Hematopoietic multipotent progenitor cell treated with erythropoietin and hydrocortisone succinate and interleukin-3 and kit ligand, for 6 days (in vitro differentiated cells): ENCODE measurements around the gene RYR2.
A peak's percentile ranks its signal among the peaks of the same experiment; 100 is the strongest.

Experiments
- DNase-seq: peaks from one replicate; pipeline ENCODE4 v3.0.0-alpha.2; 2015

RYR2 gene

GRCh38 chr1:237206065-237206414 lies 164.1 kb downstream of the RYR2 start:
- no peak for DNase-seq

DNA sequence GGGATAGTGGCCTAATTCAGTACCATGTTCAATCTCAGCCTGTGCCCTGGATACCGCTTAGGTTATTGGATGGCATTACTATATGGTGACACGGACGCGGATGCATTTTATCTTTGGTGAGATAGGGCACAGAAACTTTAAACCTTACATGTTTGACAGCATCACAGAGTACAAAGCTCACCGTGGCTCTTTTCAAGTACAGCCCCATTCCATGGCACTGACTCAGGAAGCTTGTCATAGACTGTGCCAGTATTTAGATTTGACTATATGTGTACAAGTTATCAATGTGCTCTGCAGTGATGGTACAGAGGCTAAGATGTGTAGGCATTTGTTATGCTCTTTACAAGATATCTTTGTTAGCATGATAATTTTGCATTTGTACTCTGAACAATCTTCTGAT lies 169.0 kb downstream of the RYR2 start:
- no peak for DNase-seq

- DNase-seq = no peak
These were observed 169.6 kb downstream of the RYR2 start for GRCh38 chr1:237211540-237211939.

GRCh38 chr1:237219751-237220642 lies 178.0 kb downstream of the RYR2 start:
- DNase-seq = no peak

DNA sequence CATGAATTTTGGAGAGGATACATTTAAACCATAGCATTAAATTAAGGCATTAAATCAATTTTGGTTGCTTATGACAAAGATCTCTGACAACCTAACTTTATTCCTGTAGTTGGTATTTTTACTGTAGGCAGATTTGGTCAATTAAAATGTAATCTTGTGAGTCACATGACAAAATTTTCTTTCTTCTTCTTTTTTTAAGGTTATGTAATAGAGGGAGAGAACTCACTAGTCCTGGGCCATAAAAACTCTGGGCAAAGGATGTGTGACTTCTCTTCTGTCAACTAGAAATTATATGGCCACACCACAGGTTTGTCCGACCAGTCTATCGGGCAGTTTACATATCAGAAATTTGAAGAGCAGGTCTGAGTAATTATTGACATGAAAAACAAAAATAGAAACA lies 181.4 kb downstream of the RYR2 start:
- DNase-seq = no peak

- no peak for DNase-seq
These were observed 184.4 kb downstream of the RYR2 start for GRCh38 chr1:237226177-237226944.

DNA sequence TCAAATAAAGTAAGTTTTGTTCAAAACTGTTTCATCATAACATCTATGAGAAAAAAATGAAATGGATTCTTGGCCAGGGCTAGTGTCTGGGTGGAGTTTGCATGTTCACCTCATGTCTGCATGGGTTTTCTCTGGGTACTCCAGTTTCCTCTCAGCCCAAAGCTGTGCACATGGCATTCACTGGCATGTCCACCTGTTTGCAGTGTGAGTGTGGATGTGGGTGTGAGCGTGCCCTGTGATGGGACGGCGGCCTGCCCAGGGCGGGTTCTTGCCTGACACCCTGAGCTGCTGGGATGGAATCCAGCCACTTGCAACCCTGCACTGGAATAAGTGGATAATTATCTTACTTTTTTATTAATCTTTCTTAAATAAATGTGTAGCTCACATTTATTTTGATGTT lies 185.5 kb downstream of the RYR2 start:
- DNase-seq = no peak

GRCh38 chr1:237228421-237228820 lies 186.4 kb downstream of the RYR2 start:
- no peak for DNase-seq

- no peak for DNase-seq
These were observed 187.3 kb downstream of the RYR2 start for GRCh38 chr1:237229333-237229732.

- no peak for DNase-seq
These were observed 190.5 kb downstream of the RYR2 start for GRCh38 chr1:237232501-237232900.

DNA sequence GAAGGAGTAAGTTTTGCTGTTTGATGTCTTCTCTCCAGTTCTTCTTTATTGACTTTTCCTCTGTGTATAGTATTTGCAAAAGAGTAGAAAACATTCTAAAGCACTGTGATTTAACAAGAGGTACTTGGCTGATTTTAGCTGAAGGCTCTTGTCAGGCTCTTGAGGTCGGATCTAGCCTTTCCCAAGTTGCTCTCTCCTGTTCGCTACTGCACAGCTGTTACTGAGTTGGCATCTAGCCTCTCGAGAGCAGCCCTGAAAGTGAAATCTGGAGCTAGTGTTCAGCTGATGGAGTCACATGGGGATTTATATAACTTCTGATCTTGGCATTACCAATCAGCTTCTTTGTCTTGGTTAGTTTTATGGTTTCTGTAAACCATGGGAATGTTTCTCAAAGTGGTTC lies 193.1 kb downstream of the RYR2 start:
- no peak for DNase-seq

DNA sequence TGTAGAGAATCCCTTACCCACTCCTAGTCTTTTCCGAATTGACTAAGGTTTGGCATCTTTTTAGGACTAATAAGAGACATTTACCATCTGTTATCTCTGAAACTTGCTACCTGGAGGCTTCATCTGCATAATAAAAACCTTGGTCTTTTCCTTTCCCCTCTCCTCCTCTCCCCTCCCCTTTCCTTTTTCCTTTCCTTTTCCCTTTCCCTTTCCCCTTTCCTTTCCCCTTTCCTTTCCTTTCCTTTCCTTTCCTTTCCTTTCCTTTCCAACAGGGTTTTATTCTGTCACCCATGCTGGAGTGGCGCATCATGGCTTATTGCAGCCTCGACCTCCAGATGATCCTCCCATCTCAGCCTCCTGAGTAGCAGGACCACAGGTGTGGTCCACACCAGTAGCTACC lies 195.7 kb downstream of the RYR2 start:
- no peak for DNase-seq

DNA sequence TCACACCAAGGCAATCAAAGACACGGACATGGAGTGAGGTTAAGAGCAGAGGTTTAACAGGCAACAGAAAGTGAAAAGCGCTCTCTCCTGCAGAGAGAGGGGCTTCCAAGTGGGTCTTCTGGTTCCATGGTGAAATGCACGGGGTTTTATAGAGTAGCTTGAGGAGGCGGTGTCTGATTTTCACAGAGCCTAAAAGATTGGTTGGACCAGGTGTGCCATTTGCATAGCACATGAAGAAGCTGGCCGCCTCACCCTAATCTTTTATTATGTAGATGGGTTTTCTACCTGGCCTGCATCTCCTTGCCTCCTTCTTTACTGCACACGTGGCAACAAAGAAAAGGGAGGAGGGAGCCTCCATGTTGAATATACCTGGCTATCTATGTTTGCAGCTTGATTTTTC lies 197.3 kb downstream of the RYR2 start:
- DNase-seq = no peak

GRCh38 chr1:237241038-237241437 lies 199.1 kb downstream of the RYR2 start:
- no peak for DNase-seq

DNA sequence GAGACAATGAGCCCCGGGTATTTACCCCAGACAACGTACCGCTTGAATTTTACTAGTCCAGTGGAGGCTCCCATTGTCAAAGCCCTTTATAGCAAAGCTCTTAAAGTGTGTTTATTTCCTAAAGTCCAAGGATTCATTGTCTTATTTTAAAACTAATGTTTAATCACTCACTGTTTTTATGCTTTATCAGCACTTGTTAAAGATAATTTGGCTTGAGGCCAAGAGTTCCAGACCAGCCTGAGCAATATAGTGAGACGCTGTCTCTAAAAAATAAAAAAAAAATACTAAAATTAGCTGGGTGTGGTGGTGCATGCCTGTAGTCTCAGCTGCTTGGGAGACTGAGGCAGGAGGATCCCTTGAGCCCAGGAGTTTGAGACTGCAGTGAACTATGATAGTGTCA lies 202.8 kb downstream of the RYR2 start:
- DNase-seq = peak; percentile 3

DNA sequence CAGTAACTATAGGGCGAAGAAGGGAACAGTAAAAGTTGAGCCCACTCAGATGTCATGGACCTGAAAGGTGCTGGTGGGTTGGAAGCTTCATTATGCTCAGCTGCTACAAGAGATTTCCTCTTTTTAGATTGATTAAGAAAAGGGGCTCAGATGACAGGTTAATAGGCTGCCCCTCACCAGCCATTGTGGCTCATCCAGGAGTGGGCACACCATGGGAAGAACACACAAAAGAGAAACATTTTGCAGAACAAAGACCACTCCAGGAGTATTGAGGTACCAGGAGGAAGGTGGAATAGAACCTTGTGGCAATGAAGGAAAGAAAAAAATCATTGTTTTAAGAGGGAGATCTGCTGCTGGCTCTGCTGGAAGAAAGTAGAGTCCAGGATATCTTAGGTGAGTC lies 205.5 kb downstream of the RYR2 start:
- no peak for DNase-seq

GRCh38 chr1:237249120-237249519 lies 207.1 kb downstream of the RYR2 start:
- DNase-seq = no peak

GRCh38 chr1:237250055-237250454 lies 208.1 kb downstream of the RYR2 start:
- no peak for DNase-seq

DNA sequence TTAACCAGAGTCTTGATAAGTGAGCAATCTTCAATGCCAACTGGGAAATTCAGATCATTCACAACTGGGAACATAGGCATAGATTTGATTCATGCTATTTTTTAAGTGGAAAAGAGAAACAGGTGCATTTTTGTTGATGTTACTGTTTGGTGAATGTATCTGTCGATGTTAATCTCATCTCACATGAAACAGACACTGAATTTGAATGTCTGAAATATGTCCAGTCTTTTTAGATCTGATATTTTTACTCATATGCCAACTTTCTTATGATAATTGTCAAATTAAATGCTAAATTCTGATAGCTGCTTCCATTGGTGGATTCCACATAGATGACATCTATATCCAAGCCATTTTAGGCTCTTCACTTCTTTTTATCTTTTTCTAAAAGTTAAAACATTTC lies 213.1 kb downstream of the RYR2 start:
- no peak for DNase-seq

- no peak for DNase-seq
These were observed 216.9 kb downstream of the RYR2 start for GRCh38 chr1:237258871-237259270.

DNA sequence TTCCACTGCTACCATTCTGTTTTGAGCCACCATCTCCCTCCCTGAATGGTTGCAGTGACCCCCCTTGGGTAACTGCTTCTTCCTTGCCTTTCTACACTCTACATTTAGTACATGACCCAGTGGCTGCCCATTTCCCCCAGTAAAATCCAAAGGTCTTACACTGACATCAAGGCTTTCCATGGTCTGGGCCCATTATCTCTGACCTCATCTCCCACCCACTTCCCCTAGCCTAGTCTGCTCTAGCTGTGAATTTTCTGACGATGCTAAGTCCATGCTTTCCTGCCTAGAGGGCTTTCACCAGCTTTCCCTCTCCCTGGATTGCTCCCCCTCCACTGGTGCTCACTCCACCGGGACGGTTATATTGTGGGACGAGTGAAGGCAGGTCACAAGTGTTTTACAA lies 219.2 kb downstream of the RYR2 start:
- DNase-seq = no peak

GRCh38 chr1:237267743-237268142 lies 225.8 kb downstream of the RYR2 start:
- DNase-seq = no peak

DNA sequence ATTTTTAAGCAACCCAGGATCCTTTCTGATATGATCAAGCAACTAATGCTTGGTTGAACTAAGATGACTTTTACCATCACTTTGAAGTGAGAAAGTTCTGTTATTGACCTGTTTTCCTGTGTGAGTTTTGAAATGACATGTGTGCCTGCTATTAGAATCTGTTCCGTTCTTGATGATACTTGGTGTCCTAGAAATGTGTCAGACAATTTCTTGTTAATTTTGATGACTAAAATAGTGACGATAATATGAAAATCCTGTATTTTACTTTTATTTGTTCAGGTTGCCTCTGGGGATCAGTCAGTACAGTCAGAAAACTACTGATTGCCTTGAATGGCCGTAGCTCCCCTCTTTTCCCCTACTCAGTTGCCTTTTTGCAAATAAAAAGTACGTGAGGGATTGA lies 228.0 kb downstream of the RYR2 start:
- no peak for DNase-seq

GRCh38 chr1:237270353-237270752 lies 228.4 kb downstream of the RYR2 start:
- no peak for DNase-seq
